SK-MEL-5 (cell line): ENCODE data around the gene LOXL4. TPM values are rescaled to one million over a fixed set of nuclear protein-coding genes. Genes with fewer than 3 reads are reported as not detected.

Experiments used
- DNase-seq: peaks from one replicate; pipeline ENCODE4 v3.0.0-alpha.2; 2016; ENCODE audit warnings: low read depth, low spot score
- in situ Hi-C: cut with HindIII; loops from 2 replicates; pipeline ENCODE4 v1.10.0; 2016; ENCODE audit warnings: low sequenced_read_pairs, high pct_unique_total_duplicates, low pct_unique_long_range_greater_than_20kb
- total RNA-seq: library from RNA; depleted of rRNA; stranded (reverse); fragments of >200 nt; shearing (Covaris generic); gene quantifications from 2 replicates; pipeline ENCODE4 v1.2.3, GENCODE V29; 2014

Gene LOXL4
- total RNA-seq, 1 experiment from 2014 or later: not detected

- no peak for DNase-seq
- in situ Hi-C loops: no loop called here
These were observed 10.8 kb downstream of the LOXL4 start for GRCh38 chr10:98257198-98257597.

- no peak for DNase-seq
- in situ Hi-C loops: no loop called here
These were observed 11.3 kb downstream of the LOXL4 start for GRCh38 chr10:98256692-98257091.

GRCh38 chr10:98255146-98255877 is 12.7 kb downstream of the LOXL4 start:
- in situ Hi-C loops: no loop called here
- DNase-seq: no peak

- DNase-seq: no peak
- in situ Hi-C loops: no loop called here
These were observed 13.6 kb downstream of the LOXL4 start for GRCh38 chr10:98254234-98254974.

- in situ Hi-C loops: no loop called here
- no peak for DNase-seq
These were observed 14.5 kb downstream of the LOXL4 start for GRCh38 chr10:98253499-98253898.

- DNase-seq: no peak
- in situ Hi-C loops: no loop called here
These were observed 15.5 kb downstream of the LOXL4 start for GRCh38 chr10:98252464-98252863.

GRCh38 chr10:98251399-98251798 is 16.6 kb downstream of the LOXL4 start:
- no peak for DNase-seq

GRCh38 chr10:98249134-98249533 is 18.9 kb downstream of the LOXL4 start:
- DNase-seq: no peak
- in situ Hi-C loops: no loop called here

More at GRCh38 chr10:98251399-98251798, 16.6 kb downstream of the LOXL4 start:
- in situ Hi-C loops: no loop called here

- in situ Hi-C loops: no loop called here
- no peak for DNase-seq
These were observed 20.0 kb downstream of the LOXL4 start for GRCh38 chr10:98248018-98248417.

- peak; percentile 84 for DNase-seq
- in situ Hi-C loops: no loop called here
These were observed 20.8 kb downstream of the LOXL4 start for GRCh38 chr10:98246911-98247805.

GRCh38 chr10:98244586-98244985 is 23.4 kb downstream of the LOXL4 start:
- in situ Hi-C loops: no loop called here

GRCh38 chr10:98244141-98244540 is 23.9 kb downstream of the LOXL4 start:
- DNase-seq: no peak
- in situ Hi-C loops: no loop called here

More at GRCh38 chr10:98244586-98244985, 23.4 kb downstream of the LOXL4 start:
- DNase-seq: no peak

GRCh38 chr10:98242823-98243222 is 25.2 kb downstream of the LOXL4 start:
- peak; percentile 50 for DNase-seq
- in situ Hi-C loops: no loop called here

- no peak for DNase-seq
- in situ Hi-C loops: no loop called here
These were observed 27.5 kb downstream of the LOXL4 start for GRCh38 chr10:98240524-98240923.

GRCh38 chr10:98238391-98238790 is 29.6 kb downstream of the LOXL4 start:
- DNase-seq: no peak
- in situ Hi-C loops: no loop called here

- in situ Hi-C loops: no loop called here
These were observed 31.1 kb downstream of the LOXL4 start for GRCh38 chr10:98236862-98237261.

GRCh38 chr10:98235846-98236245 is 32.1 kb downstream of the LOXL4 start:
- DNase-seq: no peak
- in situ Hi-C loops: no loop called here

More at GRCh38 chr10:98236862-98237261, 31.1 kb downstream of the LOXL4 start:
- DNase-seq: no peak

- in situ Hi-C loops: no loop called here
- DNase-seq: no peak
These were observed 36.6 kb downstream of the LOXL4 start for GRCh38 chr10:98231417-98231816.
